IMR-90 (cell line): Measurements from ENCODE around the gene NEGR1. TPM values are rescaled to one million over a fixed set of nuclear protein-coding genes. Genes with fewer than 3 reads are reported as not detected.

Source experiments
- ATAC-seq: fragments of 200-7000 bp; cut with Tn5 transposase; 2 replicates; pipeline ENCODE4 v1.9.1; 2020; ENCODE audit warnings: low read depth, mild to moderate bottlenecking, moderate library complexity
- BruUV-seq: library from RNA; stranded (reverse); fragments of 400-500 nt; replicated peaks from 2 replicates; lab custom pipeline; 2021; lab: Mats Ljungman, UMichigan
- CTCF ChIA-PET: fragments of 300-600 bp; formaldehyde crosslinking; extraction: SDS; loops from one replicate; lab custom pipeline; 2021; ENCODE audit warnings: antibody characterized with exemption; lab: Yijun Ruan, JAX
- POLR2A ChIA-PET: fragments of 300-600 bp; sonication (Branson Sonifier 250); formaldehyde crosslinking; loops from one replicate; lab custom pipeline; 2022; ENCODE audit warnings: antibody characterized with exemption; ENCODE audit not compliant: unreplicated experiment; lab: Charles Lee
- DNase-seq: peaks from one replicate; pipeline ENCODE4 v3.0.0; 2013
- H2AFZ ChIP-seq: replicated peaks from 2 replicates; pipeline ENCODE3; 2013; ENCODE audit warnings: low read length, mild to moderate bottlenecking; ENCODE audit not compliant: poor library complexity
- H2AK5ac ChIP-seq: 2 replicates; pipeline ENCODE4 v1.6.1; 2013; ENCODE audit warnings: low read depth, low read length, inconsistent platforms
- H2AK9ac ChIP-seq: replicated peaks from 2 replicates; pipeline ENCODE3; 2013; ENCODE audit warnings: mild to moderate bottlenecking, low read depth, low read length, moderate library complexity; ENCODE audit not compliant: poor library complexity
- H2BK120ac ChIP-seq: 2 replicates; pipeline ENCODE4 v1.6.1; 2013; ENCODE audit warnings: low read depth, low read length, inconsistent platforms
- H2BK15ac ChIP-seq: 3 replicates; pipeline ENCODE4 v1.6.1; 2013; ENCODE audit warnings: low read depth, low read length, inconsistent platforms
- H2BK20ac ChIP-seq: 2 replicates; pipeline ENCODE4 v1.6.1; 2013; ENCODE audit warnings: low read depth, mild to moderate bottlenecking, inconsistent platforms, low read length, moderate library complexity
- H2BK5ac ChIP-seq: 2 replicates; pipeline ENCODE4 v1.6.1; 2013; ENCODE audit warnings: mild to moderate bottlenecking, low read depth, low read length, inconsistent platforms; ENCODE audit not compliant: poor library complexity, severe bottlenecking
- H3K14ac ChIP-seq: replicated peaks from 2 replicates; pipeline ENCODE4 v1.6.1; 2013; ENCODE audit warnings: low read depth, low read length, inconsistent platforms
- H3K18ac ChIP-seq: 2 replicates; pipeline ENCODE4 v1.6.1; 2013; ENCODE audit warnings: low read depth, low read length, control low read depth
- H3K23ac ChIP-seq: 2 replicates; pipeline ENCODE4 v1.6.1; 2013; ENCODE audit warnings: low read depth, low read length, inconsistent platforms
- H3K27ac ChIP-seq: 2 replicates; pipeline ENCODE4 v1.5.1; 2013; ENCODE audit warnings: mild to moderate bottlenecking, control low read depth, low read length; ENCODE audit not compliant: insufficient read depth
- H3K27me3 ChIP-seq: 2 replicates; pipeline ENCODE4 v1.6.1; 2013; ENCODE audit warnings: low read length; ENCODE audit not compliant: control insufficient read depth, insufficient read depth
- H3K36me3 ChIP-seq: 2 replicates; pipeline ENCODE4 v1.6.1; 2013; ENCODE audit warnings: low read length, mixed read lengths; ENCODE audit not compliant: control insufficient read depth, insufficient read depth
- H3K4ac ChIP-seq: 2 replicates; pipeline ENCODE4 v1.6.1; 2013; ENCODE audit warnings: low read depth, low read length, inconsistent platforms
- H3K4me1 ChIP-seq: 2 replicates; pipeline ENCODE4 v1.6.1; 2013; ENCODE audit warnings: low read length, mixed read lengths; ENCODE audit not compliant: control insufficient read depth, insufficient read depth
- H3K4me2 ChIP-seq: 2 replicates; pipeline ENCODE4 v1.6.1; 2013; ENCODE audit warnings: low read depth, mild to moderate bottlenecking, control low read depth, low read length, moderate library complexity
- H3K4me3 ChIP-seq: 2 replicates; pipeline ENCODE4 v1.5.1; 2013; ENCODE audit warnings: low read depth, mild to moderate bottlenecking, control low read depth, low read length, moderate library complexity; ENCODE audit not compliant: insufficient read depth
- H3K56ac ChIP-seq: 2 replicates; pipeline ENCODE4 v1.6.1; 2013; ENCODE audit warnings: low read length, inconsistent platforms; ENCODE audit not compliant: insufficient read depth; ENCODE audit errors: extremely low read depth
- H3K79me1 ChIP-seq, 2 experiments: 2 replicates each; pipeline ENCODE4 v1.6.1; 2013; ENCODE audit warnings: low read length in 2 of 2, inconsistent platforms in 1 of 2, low read depth in 1 of 2
- H3K9ac ChIP-seq: 2 replicates; pipeline ENCODE4 v1.6.1; 2013; ENCODE audit warnings: low read depth, low read length, control low read depth
- H3K9me1 ChIP-seq: 2 replicates; pipeline ENCODE4 v1.6.1; 2013; ENCODE audit warnings: low read length, inconsistent platforms; ENCODE audit not compliant: insufficient read depth
- H3K9me3 ChIP-seq: 2 replicates; pipeline ENCODE4 v1.6.1; 2013; ENCODE audit warnings: low read length; ENCODE audit not compliant: control insufficient read depth, insufficient read depth
- H4K20me1 ChIP-seq: 2 replicates; pipeline ENCODE4 v1.6.1; 2013; ENCODE audit warnings: low read length, inconsistent platforms; ENCODE audit not compliant: insufficient read depth
- H4K5ac ChIP-seq: 2 replicates; pipeline ENCODE4 v1.6.1; 2013; ENCODE audit warnings: mild to moderate bottlenecking, low read depth, low read length, control low read depth
- H4K8ac ChIP-seq, 2 experiments: 2 replicates each; pipeline ENCODE4 v1.6.1; 2013; ENCODE audit warnings: low read depth in 2 of 2, low read length in 2 of 2, control low read depth in 1 of 2, inconsistent platforms in 1 of 2
- H4K91ac ChIP-seq: 2 replicates; pipeline ENCODE4 v1.6.1; 2013; ENCODE audit warnings: low read depth, low read length, inconsistent platforms; ENCODE audit not compliant: insufficient read depth
- CEBPB ChIP-seq: IDR thresholded peaks from 2 replicates; pipeline ENCODE4 v1.6.1; 2012; ENCODE audit warnings: low read depth, low read length, improper control_type of control experiment
- CTCF ChIP-seq: conservative IDR thresholded peaks from 2 replicates; pipeline ENCODE4 v1.5.1; 2012; ENCODE audit warnings: mild to moderate bottlenecking, low read depth, low read length, improper control_type of control experiment
- MAFK ChIP-seq: IDR thresholded peaks from 2 replicates; pipeline ENCODE4 v1.6.1; 2012; ENCODE audit warnings: low read depth, low read length, improper control_type of control experiment
- POLR2A ChIP-seq: IDR thresholded peaks from 2 replicates; pipeline ENCODE4 v1.6.1; 2012; ENCODE audit warnings: mild to moderate bottlenecking, low read depth, low read length
- RCOR1 ChIP-seq: IDR thresholded peaks from 2 replicates; pipeline ENCODE4 v1.6.1; 2012; ENCODE audit warnings: mild to moderate bottlenecking, low read length, improper control_type of control experiment; ENCODE audit not compliant: insufficient replicate concordance
- SMC3 ChIP-seq: fragments of 150-350 bp; IDR thresholded peaks from 2 replicates; pipeline ENCODE4 v1.6.1; 2016; ENCODE audit warnings: low read depth, mild to moderate bottlenecking, antibody characterized with exemption, low read length, moderate library complexity
- WGBS, 2 experiments: methylation state at CpG; one replicate each; pipeline versions ENCODE4 v1.1.5 to v1.1.7; 2013; ENCODE audit warnings: missing lambda C conversion rate in 2 of 2; ENCODE audit not compliant: insufficient read length in 1 of 2; ENCODE audit errors: extremely low coverage in 2 of 2; 5-methylcytosine and 5-hydroxymethylcytosine counted together
- dilution Hi-C: fragments of 300-500 bp; cut with HindIII; formaldehyde crosslinking; loops from one replicate; pipeline ENCODE4 v1.14.3; 2018; ENCODE audit warnings: low sequenced_read_pairs; ENCODE audit not compliant: unreplicated experiment
- in situ Hi-C: fragments of 300-500 bp; cut with MboI; formaldehyde crosslinking; loops from 3 replicates; pipeline ENCODE4 v1.14.3; 2019; ENCODE audit warnings: low sequenced_read_pairs, inconsistent platforms, mixed read lengths
- intact Hi-C: fragments of 100-400 bp; cut with micrococcal nuclease; formaldehyde crosslinking; loops from 2 replicates; pipeline ENCODE4 v1.10.0; 2022
- polyA plus RNA-seq, 3 experiments: library from polyadenylated mRNA; depleted of rRNA; stranded (reverse); fragments of >200 nt; gene quantifications; 2 replicates each; pipeline ENCODE4 v1.2.3, GENCODE V29; 2012; ENCODE audit warnings: low replicate concordance in 1 of 3
- total RNA-seq: library from RNA; depleted of rRNA; stranded (reverse); fragments of >200 nt; gene quantifications from 2 replicates; pipeline ENCODE4 v1.2.3, GENCODE V29; 2012

The NEGR1 gene
- total and polyA plus RNA-seq, 2 of the 4 experiments (the other 2 are of a cell fraction), result 5.1 to 9.1 TPM

- Histone ChIP-seq H4K5ac (no peak overlapping the region), H3K18ac (no peak overlapping the region), H3K27me3 (no peaks in the 10 kb centered on the region), H2BK15ac (no peak overlapping the region), H2BK5ac (no peak overlapping the region), H3K9me3 (no peaks in the 10 kb centered on the region), H4K91ac (no peak overlapping the region), H2AK9ac (no peak overlapping the region), H3K4ac (no peak overlapping the region), H3K23ac (no peak overlapping the region), H3K4me3 (no peak overlapping the region), H3K14ac (no peak overlapping the region), H2BK20ac (no peak overlapping the region), H4K8ac (no peak overlapping the region), H2BK120ac (no peak overlapping the region), H2AFZ (no peak overlapping the region), H3K9ac (no peak overlapping the region), H3K4me2 (no peak overlapping the region), H2AK5ac (no peak overlapping the region), H3K9me1 (no peaks in the 10 kb centered on the region), H3K79me1 (0 out of 4 replicates have a peak, but pooled peaks cover 0 to 2% of the 10 kb centered on the region in 2 experiments), H3K56ac (no peak overlapping the region), H3K27ac (no peak overlapping the region), H4K20me1 (no peaks in the 10 kb centered on the region), H3K36me3 (no peaks in the 10 kb centered on the region), H3K4me1 (no peaks in the 10 kb centered on the region; the same call in 1 of the 2 replicates)
- TF ChIP-seq MAFK, result no peak
- TF ChIP-seq SMC3, result no peak
- no peak for TF ChIP-seq CEBPB
- TF ChIP-seq RCOR1, result no peak
- TF ChIP-seq CTCF, result no peak
- no peak for TF ChIP-seq POLR2A
- dilution Hi-C loops (no loop called here), in situ Hi-C loops (no loop called here), intact Hi-C loops (no loop called here)
- ATAC-seq, result no peak
- no peak for DNase-seq
- POLR2A ChIA-PET, result no interaction called here
- no CpG with 5 or more reads among the region's 4 CpGs for WGBS, 2 experiments
- BruUV-seq, result no TSS peak
- CTCF ChIA-PET, result no interaction called here
Measured at GRCh38 chr1:71766748-71767147, 515.6 kb downstream of the NEGR1 start.
